Measurements from ENCODE around the gene HVCN1.

DNA sequence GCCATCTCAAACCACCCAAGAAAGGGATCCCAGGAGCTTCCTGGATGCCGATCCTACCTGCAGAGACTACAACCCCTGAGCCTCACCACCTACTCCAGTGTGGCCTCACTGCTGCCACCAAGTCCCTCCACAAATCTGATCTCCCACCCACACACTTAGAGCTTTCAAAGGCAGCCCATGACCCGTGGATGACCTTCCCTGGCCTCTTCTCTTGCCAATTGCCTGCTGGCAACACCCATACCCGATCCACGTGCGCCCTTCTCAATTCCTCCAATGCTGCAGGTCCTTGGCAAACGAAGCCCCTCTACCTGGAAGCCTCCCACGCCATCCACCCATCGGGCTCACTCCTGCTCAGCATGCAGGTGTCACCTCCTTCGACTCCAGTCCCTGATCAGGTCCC lies 30.7 kb downstream of the HVCN1 start:
- no peak for TF ChIP-seq ZNF138 (tag by site-specific recombination; IDR thresholded peaks at IDR 0.05; ENCODE audit: borderline replicate concordance)
- TF ChIP-seq, protein P1, sequence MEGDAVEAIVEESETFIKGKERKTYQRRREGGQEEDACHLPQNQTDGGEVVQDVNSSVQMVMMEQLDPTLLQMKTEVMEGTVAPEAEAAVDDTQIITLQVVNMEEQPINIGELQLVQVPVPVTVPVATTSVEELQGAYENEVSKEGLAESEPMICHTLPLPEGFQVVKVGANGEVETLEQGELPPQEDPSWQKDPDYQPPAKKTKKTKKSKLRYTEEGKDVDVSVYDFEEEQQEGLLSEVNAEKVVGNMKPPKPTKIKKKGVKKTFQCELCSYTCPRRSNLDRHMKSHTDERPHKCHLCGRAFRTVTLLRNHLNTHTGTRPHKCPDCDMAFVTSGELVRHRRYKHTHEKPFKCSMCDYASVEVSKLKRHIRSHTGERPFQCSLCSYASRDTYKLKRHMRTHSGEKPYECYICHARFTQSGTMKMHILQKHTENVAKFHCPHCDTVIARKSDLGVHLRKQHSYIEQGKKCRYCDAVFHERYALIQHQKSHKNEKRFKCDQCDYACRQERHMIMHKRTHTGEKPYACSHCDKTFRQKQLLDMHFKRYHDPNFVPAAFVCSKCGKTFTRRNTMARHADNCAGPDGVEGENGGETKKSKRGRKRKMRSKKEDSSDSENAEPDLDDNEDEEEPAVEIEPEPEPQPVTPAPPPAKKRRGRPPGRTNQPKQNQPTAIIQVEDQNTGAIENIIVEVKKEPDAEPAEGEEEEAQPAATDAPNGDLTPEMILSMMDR (tag by site-specific recombination; IDR thresholded peaks at IDR 0.05), result no peak
- no peak for TF ChIP-seq ZNF549 (tag by site-specific recombination; IDR thresholded peaks at IDR 0.05)
- no peak for TF ChIP-seq ZNF16 (tag by site-specific recombination; IDR thresholded peaks at IDR 0.05; ENCODE audit: low read depth)
- no peak for TF ChIP-seq ZNF473 (tag by site-specific recombination; IDR thresholded peaks at IDR 0.05)
- no peak for TF ChIP-seq ZBTB20 (tag by site-specific recombination; IDR thresholded peaks at IDR 0.05)
- no peak for TF ChIP-seq ZNF660 (tag by site-specific recombination; IDR thresholded peaks at IDR 0.05)
- TF ChIP-seq, protein P2, sequence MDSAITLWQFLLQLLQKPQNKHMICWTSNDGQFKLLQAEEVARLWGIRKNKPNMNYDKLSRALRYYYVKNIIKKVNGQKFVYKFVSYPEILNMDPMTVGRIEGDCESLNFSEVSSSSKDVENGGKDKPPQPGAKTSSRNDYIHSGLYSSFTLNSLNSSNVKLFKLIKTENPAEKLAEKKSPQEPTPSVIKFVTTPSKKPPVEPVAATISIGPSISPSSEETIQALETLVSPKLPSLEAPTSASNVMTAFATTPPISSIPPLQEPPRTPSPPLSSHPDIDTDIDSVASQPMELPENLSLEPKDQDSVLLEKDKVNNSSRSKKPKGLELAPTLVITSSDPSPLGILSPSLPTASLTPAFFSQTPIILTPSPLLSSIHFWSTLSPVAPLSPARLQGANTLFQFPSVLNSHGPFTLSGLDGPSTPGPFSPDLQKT (IDR thresholded peaks at IDR 0.05; ENCODE audit: borderline replicate concordance, low read depth, low read length), result no peak
- no peak for TF ChIP-seq RBAK (tag by site-specific recombination; IDR thresholded peaks at IDR 0.05)
- no peak for TF ChIP-seq ZNF23 (tag by site-specific recombination; IDR thresholded peaks at IDR 0.05; ENCODE audit: borderline replicate concordance)
